Spleen (tissue), 11 donors: ENCODE measurements around the gene KCTD14. TPM values are rescaled to one million over a fixed set of nuclear protein-coding genes. Genes with fewer than 3 reads are reported as not detected.

Source experiments
- DNase-seq: peaks from one replicate; pipeline ENCODE4 v3.0.0-alpha.2; 2020
- H3K27ac ChIP-seq, 8 donors: fragments of 200-600 bp; sonication (generic) in 7 of 8; 1 replicate in 4 of 8; 2 replicates in 4 of 8; pipeline versions ENCODE4 v1.5.0 to v1.8.0; 2016 to 2021; ENCODE audit warnings: inconsistent platforms in 4 of 8, mild to moderate bottlenecking in 4 of 8, moderate library complexity in 1 of 8
- H3K27me3 ChIP-seq, 7 donors: fragments of 200-600 bp; sonication (generic) in 6 of 7; replicated peaks in 1 of 7; 1 replicate in 4 of 7; 2 replicates in 3 of 7; pipeline versions ENCODE4 v1.5.0 to v1.8.0; 2016 to 2021; ENCODE audit warnings: inconsistent platforms in 3 of 7, mild to moderate bottlenecking in 1 of 7
- H3K36me3 ChIP-seq, 6 donors: fragments of 200-600 bp; sonication (generic) in 5 of 6; 1 replicate in 4 of 6; 2 replicates in 2 of 6; pipeline versions ENCODE4 v1.5.0 to v1.8.0; 2016 to 2021; ENCODE audit warnings: inconsistent platforms in 2 of 6
- H3K4me1 ChIP-seq, 6 donors: fragments of 200-600 bp; sonication (generic) in 5 of 6; 1 replicate in 3 of 6; 2 replicates in 3 of 6; pipeline versions ENCODE4 v1.5.0 to v1.8.0; 2016 to 2021; ENCODE audit warnings: inconsistent platforms in 3 of 6
- H3K4me3 ChIP-seq, 8 donors: fragments of 200-600 bp; sonication (generic) in 7 of 8; 1 replicate in 4 of 8; 2 replicates in 4 of 8; pipeline versions ENCODE4 v1.5.0 to v1.8.0; 2016 to 2021; ENCODE audit warnings: inconsistent platforms in 4 of 8, mild to moderate bottlenecking in 4 of 8, moderate library complexity in 2 of 8
- H3K9me3 ChIP-seq, 8 donors: fragments of 200-600 bp; sonication (generic) in 7 of 8; 1 replicate in 4 of 8; 2 replicates in 4 of 8; pipeline versions ENCODE4 v1.5.0 to v1.8.0; 2016 to 2021; ENCODE audit warnings: inconsistent platforms in 4 of 8
- CTCF ChIP-seq, 11 experiments: fragments of 200-600 bp in 7 of 11; fragments of 450-650 bp in 4 of 11; sonication (generic) in 4 of 11; IDR thresholded peaks in 8 of 11; conservative IDR thresholded peaks in 3 of 11; 1 replicate in 7 of 11; 2 replicates in 4 of 11; pipeline versions ENCODE4 v1.4.0 to v1.8.0; 2016 to 2021; ENCODE audit warnings: antibody characterized with exemption in 11 of 11, inconsistent platforms in 4 of 11, mild to moderate bottlenecking in 1 of 11
- POLR2A ChIP-seq, 3 donors: fragments of 450-650 bp; IDR thresholded peaks; one replicate each; pipeline ENCODE4 v1.5.1; 2017; ENCODE audit warnings: antibody characterized with exemption in 3 of 3, mild to moderate bottlenecking in 1 of 3
- POLR2AphosphoS5 ChIP-seq, 3 donors: sonication (generic); formaldehyde crosslinking; IDR thresholded peaks; one replicate each; pipeline ENCODE4 v1.5.1; 2017; ENCODE audit warnings: antibody characterized with exemption in 3 of 3
- WGBS, 5 donors: extraction: QIAGEN DNeasy Blood & Tissue Kit in 3 of 5; methylation state at CpG; one replicate each; pipeline versions ENCODE4 v1.1.5 to v1.1.7; 2013 to 2018; 5-methylcytosine and 5-hydroxymethylcytosine counted together
- intact Hi-C: fragments of 100-400 bp; cut with DNase I; formaldehyde crosslinking; loops from one replicate; pipeline ENCODE4 v1.15.0; 2023; ENCODE audit warnings: low total_unique reads
- polyA plus RNA-seq, 3 donors: library from polyadenylated mRNA; stranded (reverse); fragments of 200-250 nt; gene quantifications; one replicate each; pipeline ENCODE4 v1.2.1, GENCODE V29; 2013
- total RNA-seq, 7 donors: library from RNA; depleted of rRNA in 3 of 7; stranded (reverse); fragments of >200 nt in 3 of 7; fragmentation: NEBNext Ultra II Directional in 4 of 7; extraction: Animal tissue kit (Norgen Biotek cat#: 25700) in 4 of 7; gene quantifications; one replicate each; pipeline versions ENCODE4 v1.1.0 to v1.2.1, GENCODE V29; 2016 to 2021
- donor health status: healthy with polysubstance abuse.
- donor health status: DM: no; HTN: no; CAD: no; lungs with moderate emphysema.
- donor health status: DM: no; HTN: no; CAD: no.
- donor health status: Bipolar disorder and iron deficiency.
- donor health status: healthy.
- donor health status: DM: no; HTN: no; CAD: no.
- donor health status: DM: yes; HTN: yes; CAD: no.

The KCTD14 gene
- total and polyA plus RNA-seq, 10 donors, result 0.20 to 0.82 (median 0.51) TPM; not detected in 2

GRCh38 chr11:77981346-77981947 lies 41.6 kb downstream of the KCTD14 start:
- H3K36me3 ChIP-seq, result peaks cover 2 to 93% (median 50%) of the 10 kb centered on the region in 6 donors
- 90 to 100% (median 100%) methylated on average over 2 of the region's 2 CpGs for WGBS, 5 donors

GRCh38 chr11:77968337-77968736 lies 54.7 kb downstream of the KCTD14 start:
- intact Hi-C loops, result no loop called here
- WGBS, 5 donors, result 76 to 87% (median 84%) methylated on average over 2 of the region's 2 CpGs
- peaks cover 0 to 9% (median 0%) of the 10 kb centered on the region in 6 donors for H3K4me1 ChIP-seq
- no peak overlapping the region for H3K4me3 ChIP-seq
- H3K9me3 ChIP-seq, result peaks cover 0 to under 1% (median 0%) of the 10 kb centered on the region in 8 donors
- no peak for TF ChIP-seq CTCF (IDR thresholded peaks at IDR 0.05 in 8 of 11, conservative IDR thresholded peaks at IDR 0.05 in 3 of 11)
- no peaks in the 10 kb centered on the region for H3K27me3 ChIP-seq
- H3K36me3 ChIP-seq, result peaks cover 0 to 58% (median 7%) of the 10 kb centered on the region in 6 donors
- no peak for DNase-seq
- no peak overlapping the region for H3K27ac ChIP-seq

More at GRCh38 chr11:77981346-77981947, 41.6 kb downstream of the KCTD14 start:
- Histone ChIP-seq H3K4me3 (no peak overlapping the region), H3K9me3 (peaks cover 0 to 3% (median under 1%) of the 10 kb centered on the region in 8 donors), H3K27ac (no peak overlapping the region), H3K27me3 (no peaks in the 10 kb centered on the region), H3K4me1 (no peaks in the 10 kb centered on the region)
- intact Hi-C loops, result no loop called here
- TF ChIP-seq POLR2AphosphoS5 (IDR thresholded peaks at IDR 0.05), result no peak
- TF ChIP-seq POLR2A (IDR thresholded peaks at IDR 0.05), result no peak
- TF ChIP-seq CTCF (IDR thresholded peaks at IDR 0.05 in 8 of 11, conservative IDR thresholded peaks at IDR 0.05 in 3 of 11), result no peak
- no peak for DNase-seq

GRCh38 chr11:77967753-77968152 lies 55.3 kb downstream of the KCTD14 start:
- Histone ChIP-seq H3K4me1 (peaks cover 0 to 9% (median 0%) of the 10 kb centered on the region in 6 donors), H3K9me3 (no peaks in the 10 kb centered on the region), H3K36me3 (peaks cover 0 to 53% (median 7%) of the 10 kb centered on the region in 6 donors), H3K27me3 (no peaks in the 10 kb centered on the region), H3K4me3 (no peak overlapping the region), H3K27ac (no peak overlapping the region)
- TF ChIP-seq POLR2AphosphoS5 (IDR thresholded peaks at IDR 0.05) (no peak), CTCF (IDR thresholded peaks at IDR 0.05 in 8 of 11, conservative IDR thresholded peaks at IDR 0.05 in 3 of 11) (no peak), POLR2A (IDR thresholded peaks at IDR 0.05) (no peak)
- intact Hi-C loops, result no loop called here
- DNase-seq, result no peak

- 89 to 99% (median 98%) methylated on average over 2 of the region's 2 CpGs for WGBS, 5 donors
- intact Hi-C loops, result no loop called here
- Histone ChIP-seq H3K36me3 (peaks cover 0 to 46% (median 4%) of the 10 kb centered on the region in 6 donors), H3K9me3 (no peaks in the 10 kb centered on the region), H3K27me3 (no peaks in the 10 kb centered on the region), H3K4me3 (no peak overlapping the region), H3K27ac (no peak overlapping the region), H3K4me1 (peaks cover 0 to 9% (median 0%) of the 10 kb centered on the region in 6 donors)
- DNase-seq, result no peak
- TF ChIP-seq POLR2AphosphoS5 (IDR thresholded peaks at IDR 0.05) (no peak), CTCF (IDR thresholded peaks at IDR 0.05 in 8 of 11, conservative IDR thresholded peaks at IDR 0.05 in 3 of 11) (no peak), POLR2A (IDR thresholded peaks at IDR 0.05) (no peak)
These were observed 56.0 kb downstream of the KCTD14 start for GRCh38 chr11:77967121-77967520.
